Midbrain (tissue), 1 donor: ENCODE results near the gene STAG1.
"Not testable (repeated sequence)": the region's sequence is repeated elsewhere in the genome, so short reads cannot be mapped to it uniquely, and the experiment has no call there.

Experiments
- DNase-seq: peaks from one replicate; lab custom pipeline; 2025; lab: John Stamatoyannopoulos, UW

The STAG1 gene

GRCh38 chr3:136503056-136503455 is 249.1 kb downstream of the STAG1 start:
- no peak for DNase-seq

- no peak for DNase-seq
These were observed 253.2 kb downstream of the STAG1 start for GRCh38 chr3:136498919-136499447.

- DNase-seq: no peak
These were observed 257.0 kb downstream of the STAG1 start for GRCh38 chr3:136495213-136495612.

- DNase-seq: no peak
These were observed 261.4 kb downstream of the STAG1 start for GRCh38 chr3:136490646-136491405.

- DNase-seq: no peak
These were observed 266.4 kb downstream of the STAG1 start for GRCh38 chr3:136485777-136486176.

GRCh38 chr3:136476280-136476679 is 275.9 kb downstream of the STAG1 start:
- no peak for DNase-seq

- not testable (repeated sequence) for DNase-seq
These were observed 277.3 kb downstream of the STAG1 start for GRCh38 chr3:136474876-136475275.

- DNase-seq: no peak
These were observed 278.4 kb downstream of the STAG1 start for GRCh38 chr3:136473716-136474326.

GRCh38 chr3:136465296-136465695 is 286.9 kb downstream of the STAG1 start:
- DNase-seq: no peak

- no peak for DNase-seq
These were observed 287.7 kb downstream of the STAG1 start for GRCh38 chr3:136464502-136464901.

- no peak for DNase-seq
These were observed 289.0 kb downstream of the STAG1 start for GRCh38 chr3:136463170-136463569.

GRCh38 chr3:136457793-136458192 is 294.4 kb downstream of the STAG1 start:
- no peak for DNase-seq

GRCh38 chr3:136456196-136456595 is 296.0 kb downstream of the STAG1 start:
- no peak for DNase-seq

GRCh38 chr3:136444581-136444980 is 307.6 kb downstream of the STAG1 start:
- no peak for DNase-seq

- no peak for DNase-seq
These were observed 315.1 kb downstream of the STAG1 start for GRCh38 chr3:136437043-136437442.

GRCh38 chr3:136434429-136434828 is 317.7 kb downstream of the STAG1 start:
- DNase-seq: no peak

GRCh38 chr3:136432685-136433084 is 319.5 kb downstream of the STAG1 start:
- no peak for DNase-seq

- no peak for DNase-seq
These were observed 324.0 kb downstream of the STAG1 start for GRCh38 chr3:136428167-136428566.

GRCh38 chr3:136427236-136427635 is 324.9 kb downstream of the STAG1 start:
- no peak for DNase-seq

GRCh38 chr3:136414476-136414875 is 337.7 kb downstream of the STAG1 start:
- DNase-seq: no peak

- no peak for DNase-seq
These were observed 339.9 kb downstream of the STAG1 start for GRCh38 chr3:136412307-136412706.

GRCh38 chr3:136409549-136409948 is 342.6 kb downstream of the STAG1 start:
- no peak for DNase-seq

- no peak for DNase-seq
These were observed 348.1 kb downstream of the STAG1 start for GRCh38 chr3:136404056-136404455.
